CD4-positive, alpha-beta memory T cell (primary cell): ENCODE results near the gene ITGA7. TPM values are rescaled to one million over a fixed set of nuclear protein-coding genes. Genes with fewer than 3 reads are reported as not detected.
A peak's percentile ranks its signal among the peaks of the same experiment; 100 is the strongest.

Experiments
- CTCF ChIA-PET: fragments of 350-600 bp; sonication (Branson Sonifier 250); formaldehyde crosslinking; loops from one replicate; lab custom pipeline; 2021; ENCODE audit warnings: inconsistent platforms; ENCODE audit not compliant: partially characterized antibody; lab: Charles Lee
- POLR2A ChIA-PET: fragments of 350-600 bp; sonication (Branson Sonifier 250); formaldehyde crosslinking; loops from one replicate; lab custom pipeline; 2021; ENCODE audit not compliant: partially characterized antibody; lab: Charles Lee
- DNase-seq, 5 donors: peaks; one replicate each; pipeline versions ENCODE4 v3.0.0 to v3.0.0-alpha.2; 2020 to 2022; ENCODE audit warnings: mixed read lengths in 1 of 5
- H3K27ac ChIP-seq: one replicate; pipeline ENCODE4 v1.7.0; 2013; ENCODE audit warnings: low read depth, low read length
- H3K27me3 ChIP-seq: 2 replicates; pipeline ENCODE4 v1.7.0; 2013; ENCODE audit warnings: mild to moderate bottlenecking, low read length, moderate library complexity; ENCODE audit not compliant: insufficient read depth
- H3K36me3 ChIP-seq: 2 replicates; pipeline ENCODE4 v1.7.0; 2013; ENCODE audit warnings: mild to moderate bottlenecking, low read length, moderate library complexity; ENCODE audit not compliant: insufficient read depth
- H3K4me1 ChIP-seq: 2 replicates; pipeline ENCODE4 v1.7.0; 2013; ENCODE audit warnings: mild to moderate bottlenecking, low read length, moderate library complexity; ENCODE audit not compliant: insufficient read depth
- H3K4me3 ChIP-seq, 2 donors: one replicate each; pipeline ENCODE4 v1.7.0; 2013; ENCODE audit warnings: low read length in 2 of 2, mild to moderate bottlenecking in 1 of 2
- H3K9me3 ChIP-seq, 2 donors: one replicate each; pipeline ENCODE4 v1.7.0; 2013; ENCODE audit warnings: low read length in 2 of 2, control low read depth in 1 of 2; ENCODE audit not compliant: control insufficient read depth in 1 of 2
- H3K27ac Mint-ChIP-seq, 7 donors: one replicate each; pipeline ENCODE4 v1.8.0; 2020 to 2021; ENCODE audit warnings: mixed read lengths in 7 of 7, mild to moderate bottlenecking in 6 of 7, inconsistent platforms in 3 of 7, moderate library complexity in 3 of 7
- H3K27me3 Mint-ChIP-seq, 2 donors: one replicate each; pipeline ENCODE4 v1.8.0; 2020 to 2021; ENCODE audit warnings: mixed read lengths in 2 of 2
- H3K36me3 Mint-ChIP-seq, 2 donors: one replicate each; pipeline ENCODE4 v1.8.0; 2020 to 2021; ENCODE audit warnings: mixed read lengths in 2 of 2, inconsistent platforms in 1 of 2, mild to moderate bottlenecking in 1 of 2
- H3K4me1 Mint-ChIP-seq, 4 donors: one replicate each; pipeline ENCODE4 v1.8.0; 2020 to 2021; ENCODE audit warnings: mixed read lengths in 4 of 4, mild to moderate bottlenecking in 1 of 4
- H3K4me3 Mint-ChIP-seq, 8 donors: one replicate each; pipeline ENCODE4 v1.8.0; 2020 to 2021; ENCODE audit warnings: mixed read lengths in 8 of 8, mild to moderate bottlenecking in 7 of 8, moderate library complexity in 6 of 8, inconsistent platforms in 3 of 8
- H3K9me3 Mint-ChIP-seq, 8 donors: one replicate each; pipeline ENCODE4 v1.8.0; 2020 to 2021; ENCODE audit warnings: mixed read lengths in 8 of 8, mild to moderate bottlenecking in 5 of 8, inconsistent platforms in 3 of 8, moderate library complexity in 1 of 8
- intact Hi-C: fragments of 100-400 bp; cut with micrococcal nuclease; formaldehyde crosslinking; loops from one replicate; pipeline ENCODE4 v1.15.1; 2023
- polyA plus RNA-seq, 2 donors: library from polyadenylated mRNA; unstranded; fragments of 300-500 nt; fragmentation: Illumina TruSeq; gene quantifications; one replicate each; pipeline ENCODE4 v1.2.3, GENCODE V29; 2021
- total RNA-seq, 2 experiments: library from RNA; stranded (reverse); gene quantifications; one replicate each; pipeline ENCODE4 v1.2.3, GENCODE V29; 2021

ITGA7 gene
- total and polyA plus RNA-seq, 4 experiments from 2014 or later, result 2.5 to 2.9 TPM; not detected in 2

- Mint-ChIP-seq H3K4me3 (peak overlapping the region in 6 of 8 donors; percentile 1 to 94 (median 84)), H3K27ac (peak overlapping the region in 6 of 7 donors; percentile 81 to 92 (median 88))
- no peak overlapping the region for H3K27ac ChIP-seq
Observed at GRCh38 chr12:55745361-55746173, 37.9 kb upstream of the ITGA7 start.

DNA sequence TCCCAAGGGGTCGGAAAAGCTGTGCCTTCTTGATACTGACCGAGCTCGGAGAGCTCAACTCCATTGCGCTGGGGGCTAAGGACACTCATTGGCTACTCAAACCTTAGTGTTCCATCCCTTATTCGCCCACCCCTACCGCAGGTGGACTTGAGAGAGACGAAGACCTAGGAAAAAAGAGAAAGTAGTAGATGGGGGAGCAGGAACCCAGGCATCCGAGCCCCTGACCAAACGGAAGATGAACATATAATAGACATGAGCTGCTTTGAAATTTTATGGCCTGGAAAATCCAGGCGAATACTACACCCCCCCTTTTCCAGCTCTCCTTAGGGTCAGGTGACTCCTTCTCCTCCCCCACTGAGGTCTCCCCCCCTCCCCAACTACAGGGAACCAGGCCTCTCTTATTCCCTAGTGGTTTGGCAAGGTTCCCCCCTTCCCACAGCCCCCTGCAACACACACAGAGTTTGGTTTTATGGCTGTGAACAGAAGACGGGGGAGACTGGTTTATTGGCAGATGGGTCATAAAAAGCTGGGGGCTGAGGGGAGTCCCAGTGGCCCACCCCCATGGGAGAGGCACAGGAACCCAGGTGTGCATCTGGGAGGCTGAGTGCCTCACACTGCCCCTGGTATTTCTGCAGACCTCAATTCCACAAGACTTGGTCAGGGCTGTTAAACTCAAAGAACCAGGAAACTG, 36.8 kb upstream of the ITGA7 start:
- Histone ChIP-seq H3K4me3 (peak overlapping the region; percentile 60 to 76), H3K27me3 (no peaks in the 10 kb centered on the region), H3K9me3 (no peaks in the 10 kb centered on the region), H3K27ac (peak overlapping the region; percentile 35), H3K4me1 (peaks cover 20% of the 10 kb centered on the region), H3K36me3 (no peaks in the 10 kb centered on the region)
- Mint-ChIP-seq H3K9me3 (no peaks in the 10 kb centered on the region), H3K27me3 (no peaks in the 10 kb centered on the region), H3K27ac (peak overlapping the region; percentile 11 to 93 (median 87)), H3K4me3 (peak overlapping the region; percentile 90 to 96 (median 94)), H3K36me3 (peaks cover 0 to 18% of the 10 kb centered on the region in 2 donors), H3K4me1 (peaks cover 24 to 56% (median 34%) of the 10 kb centered on the region in 4 donors)
- ChIA-PET POLR2A (interaction anchor here (0.7 to 13.3 kb wide), 19 partner anchors 8 to 385 kb away, joined by 3 to 201 read pairs (median 8); partner anchors contain the start of genes BLOC1S1, CD63, DGKA and DNAJC14), CTCF (interaction anchor here (1.2 to 2.6 kb wide), 6 partner anchors 9 to 445 kb away, joined by 3 to 14 read pairs (median 6); partner anchors contain the start of gene SMARCC2)
- intact Hi-C loops, result no loop called here
- no peak for DNase-seq

More at GRCh38 chr12:55745361-55746173, 37.9 kb upstream of the ITGA7 start:
- peaks cover 20% of the 10 kb centered on the region for H3K4me1 ChIP-seq
- intact Hi-C loops, result no loop called here
- no peak for DNase-seq
- no peaks in the 10 kb centered on the region for H3K9me3 ChIP-seq
- no peaks in the 10 kb centered on the region for H3K27me3 ChIP-seq
- ChIA-PET CTCF (interaction anchor here (1.0 to 2.6 kb wide), 4 partner anchors 8 to 295 kb away, joined by 4 to 14 read pairs (median 7); no protein-coding TSS in a partner anchor), POLR2A (interaction anchor here (0.7 to 13.3 kb wide), 7 partner anchors 8 to 228 kb away, joined by 3 to 201 read pairs (median 9); partner anchors contain the start of genes BLOC1S1, CD63, DGKA and PYM1)
- H3K9me3 Mint-ChIP-seq, result no peaks in the 10 kb centered on the region
- H3K27me3 Mint-ChIP-seq, result no peaks in the 10 kb centered on the region
- H3K4me1 Mint-ChIP-seq, result peaks cover 24 to 56% (median 35%) of the 10 kb centered on the region in 4 donors
- no peak overlapping the region for H3K4me3 ChIP-seq
- no peaks in the 10 kb centered on the region for H3K36me3 ChIP-seq
- peaks cover 0 to 25% of the 10 kb centered on the region in 2 donors for H3K36me3 Mint-ChIP-seq

- Mint-ChIP-seq H3K27me3 (no peaks in the 10 kb centered on the region), H3K36me3 (peaks cover 0 to 12% of the 10 kb centered on the region in 2 donors), H3K4me1 (peaks cover 27 to 56% (median 36%) of the 10 kb centered on the region in 4 donors), H3K4me3 (peak overlapping the region; percentile 90 to 96 (median 94)), H3K9me3 (no peaks in the 10 kb centered on the region), H3K27ac (peak overlapping the region; percentile 26 to 93 (median 87))
- Histone ChIP-seq H3K27me3 (no peaks in the 10 kb centered on the region), H3K4me1 (peaks cover 20% of the 10 kb centered on the region), H3K36me3 (no peaks in the 10 kb centered on the region), H3K9me3 (no peaks in the 10 kb centered on the region), H3K4me3 (peak overlapping the region; percentile 60 to 76), H3K27ac (peak overlapping the region; percentile 35)
- peak in 4 of 5 donors; percentile 52 to 66 (median 54) for DNase-seq
- POLR2A ChIA-PET, result interaction anchor here (0.6 to 13.3 kb wide), 22 partner anchors 9 to 386 kb away, joined by 3 to 201 read pairs (median 6); partner anchors contain the start of genes BLOC1S1, CD63, DGKA and DNAJC14
- intact Hi-C loops, result loop anchor here (2.0 kb wide), 1 partner anchor 73 kb away; the partner anchor contains the start of gene SARNP
- CTCF ChIA-PET, result interaction anchor here (1.1 to 2.6 kb wide), 7 partner anchors 10 to 446 kb away, joined by 3 to 14 read pairs (median 4); partner anchors contain the start of gene SMARCC2
Observed at GRCh38 chr12:55743406-55744339, 36.0 kb upstream of the ITGA7 start.

- Mint-ChIP-seq H3K27ac (peak within 1 kb of the TSS; percentile 81 to 94 (median 92)), H3K9me3 (no peaks in the 10 kb centered on the region), H3K36me3 (peaks cover 0 to 8% of the 10 kb centered on the region in 2 donors), H3K4me1 (peaks cover 32 to 62% (median 42%) of the 10 kb centered on the region in 4 donors), H3K27me3 (no peaks in the 10 kb centered on the region), H3K4me3 (peak within 1 kb of the TSS; percentile 90 to 96 (median 94))
- peak; percentile 66 to 83 (median 71) for DNase-seq
- ChIA-PET CTCF (interaction anchor here (0.7 to 2.5 kb wide), 6 partner anchors 11 to 253 kb away, joined by 3 to 14 read pairs (median 4); partner anchors contain the start of genes ORMDL2 and SARNP), POLR2A (interaction anchor here (0.6 to 13.3 kb wide), 23 partner anchors 10 to 375 kb away, joined by 3 to 201 read pairs (median 5); partner anchors contain the start of genes BLOC1S1, CD63, DGKA and DNAJC14)
- Histone ChIP-seq H3K36me3 (no peaks in the 10 kb centered on the region), H3K9me3 (no peaks in the 10 kb centered on the region), H3K4me3 (peak within 1 kb of the TSS; percentile 60 to 76), H3K27ac (peak within 1 kb of the TSS; percentile 56), H3K4me1 (peaks cover 25% of the 10 kb centered on the region), H3K27me3 (no peaks in the 10 kb centered on the region)
- intact Hi-C loops, result loop anchor here (2.0 kb wide), 1 partner anchor 74 kb away; the partner anchor contains the start of gene SARNP
Observed at GRCh38 chr12:55742719-55743405, 35.2 kb upstream of the ITGA7 start, which contains the start of gene GDF11. TSS of gene GDF11 (plus strand) at chr12:55743122. CDS start at chr12:55743317, 195 bp downstream.

DNA sequence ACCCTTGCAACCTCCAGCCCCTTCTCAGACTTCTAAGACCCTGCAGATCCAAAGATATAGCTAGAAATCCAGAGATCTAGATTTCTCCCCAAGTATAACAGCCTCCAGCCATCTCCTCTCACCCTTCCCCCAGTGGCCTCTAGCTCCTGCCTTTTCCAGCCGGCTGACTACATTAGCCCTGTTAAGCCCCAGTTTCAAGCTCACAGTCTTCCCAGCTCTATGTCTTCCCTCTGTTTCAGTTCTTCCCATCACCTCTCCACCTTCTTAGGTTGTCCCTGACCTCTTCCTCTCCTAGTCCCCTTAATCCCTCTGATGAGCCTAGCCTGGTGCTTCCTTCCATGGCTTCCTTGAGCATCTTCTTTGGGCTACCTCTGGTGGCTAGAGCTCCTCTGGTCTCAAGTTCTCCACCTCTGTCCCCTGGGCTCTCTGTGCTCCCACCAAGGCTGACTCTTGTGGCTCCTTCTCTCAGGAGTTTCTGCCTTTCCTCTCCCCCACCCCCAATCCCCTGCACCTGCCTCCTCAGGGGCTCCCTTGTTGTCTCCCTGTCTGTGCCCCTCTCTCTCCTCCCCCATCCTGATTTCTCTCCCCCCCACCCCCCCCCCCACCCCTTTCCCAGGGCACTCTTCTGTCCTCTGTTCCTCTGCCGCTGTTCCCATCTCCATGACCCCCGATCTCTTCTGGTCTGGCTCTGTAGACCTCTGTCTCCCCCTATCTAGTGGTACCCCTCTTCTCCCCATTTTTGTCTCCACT, 34.4 kb upstream of the ITGA7 start:
- H3K9me3 Mint-ChIP-seq, result no peaks in the 10 kb centered on the region
- intact Hi-C loops, result loop anchor here (2.0 kb wide), 1 partner anchor 75 kb away; the partner anchor contains the start of gene SARNP
- H3K27ac Mint-ChIP-seq, result peak overlapping the region; percentile 65 to 94 (median 91)
- ChIA-PET POLR2A (interaction anchor here (0.9 to 13.3 kb wide), 11 partner anchors 12 to 376 kb away, joined by 3 to 201 read pairs (median 8); partner anchors contain the start of genes BLOC1S1, DGKA, DNAJC14 and ORMDL2), CTCF (interaction anchor here (0.7 to 5.8 kb wide), 7 partner anchors 13 to 376 kb away, joined by 3 to 57 read pairs (median 5); partner anchors contain the start of genes CD63, ORMDL2 and SARNP)
- peak overlapping the region; percentile 56 for H3K27ac ChIP-seq
- no peaks in the 10 kb centered on the region for H3K27me3 ChIP-seq
- H3K4me1 ChIP-seq, result peaks cover 32% of the 10 kb centered on the region
- no peaks in the 10 kb centered on the region for H3K36me3 ChIP-seq
- no peak for DNase-seq
- H3K27me3 Mint-ChIP-seq, result no peaks in the 10 kb centered on the region
- H3K4me3 ChIP-seq, result peak overlapping the region in 1 of 2 donors; percentile 42
- peaks cover 35 to 62% (median 48%) of the 10 kb centered on the region in 4 donors for H3K4me1 Mint-ChIP-seq
- peak overlapping the region; percentile 77 to 90 (median 86) for H3K4me3 Mint-ChIP-seq
- H3K9me3 ChIP-seq, result no peaks in the 10 kb centered on the region
- peaks cover 0 to 4% of the 10 kb centered on the region in 2 donors for H3K36me3 Mint-ChIP-seq
